Ovary (tissue), 3 donors: ENCODE measurements around the gene IKZF1.

ENCODE experiments used
- CTCF ChIP-seq, 3 donors: fragments of 450-650 bp in 2 of 3; fragments of 200-600 bp in 1 of 3; IDR thresholded peaks; one replicate each; pipeline versions ENCODE4 v1.5.1 to v1.8.0; 2016 to 2022; ENCODE audit warnings: antibody characterized with exemption in 3 of 3, mild to moderate bottlenecking in 1 of 3
- POLR2A ChIP-seq: fragments of 450-650 bp; IDR thresholded peaks from one replicate; pipeline ENCODE4 v1.6.1; 2017; ENCODE audit warnings: antibody characterized with exemption, mild to moderate bottlenecking, moderate library complexity
- donor health status: DM: no; HTN: no; CAD: no.

GRCh38 chr7:50371551-50372021, 67.1 kb downstream of the IKZF1 start:
- TF ChIP-seq CTCF (IDR thresholded peaks at IDR 0.05) (no peak), POLR2A (no peak)
